Measurements from ENCODE around the gene MME.

DNA sequence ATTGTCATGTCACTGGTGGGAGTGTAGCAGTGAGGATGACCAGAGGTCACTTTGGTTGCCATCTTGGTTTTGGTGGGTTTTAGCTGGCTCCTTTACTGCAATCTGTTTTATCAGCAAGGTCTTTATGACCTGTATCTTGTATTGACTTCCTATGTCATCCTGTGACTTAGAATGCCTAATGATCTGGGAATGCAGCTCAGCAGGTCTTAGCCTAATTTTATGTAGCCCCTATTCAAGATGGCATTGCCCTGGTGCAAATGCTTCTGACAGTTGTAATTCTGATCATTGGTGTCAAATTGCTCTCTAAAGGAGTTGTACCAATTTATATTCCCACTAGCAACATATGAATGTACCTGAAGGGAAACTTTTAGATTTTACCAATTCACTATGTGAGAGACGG is 139.0 kb downstream of the MME start:
- TF ChIP-seq POLR2AphosphoS5 (IDR thresholded peaks at IDR 0.05; ENCODE audit: low read length) (no peak), WRNIP1 (IDR thresholded peaks at IDR 0.05; ENCODE audit: borderline replicate concordance, low read depth, low read length) (no peak), ETV6 (conservative IDR thresholded peaks at IDR 0.05 in 1 of 2, IDR thresholded peaks at IDR 0.05 in 1 of 2; ENCODE audit: borderline replicate concordance in 1 of 2, low read depth in 1 of 2) (no peak), ZNF274 (IDR thresholded peaks at IDR 0.05; ENCODE audit: insufficient read depth, insufficient read length) (no peak), CHD4 (IDR thresholded peaks at IDR 0.05) (no peak), EP300 (IDR thresholded peaks at IDR 0.05; ENCODE audit: borderline replicate concordance in 1 of 2, control insufficient read depth in 1 of 2, low read depth in 2 of 2, low read length in 2 of 2) (no peak), RELA (IDR thresholded peaks at IDR 0.05; ENCODE audit: borderline replicate concordance, partially characterized antibody) (no peak), EED (IDR thresholded peaks at IDR 0.05; ENCODE audit: low read depth) (no peak), TAF1 (IDR thresholded peaks at IDR 0.05; ENCODE audit: borderline replicate concordance, low read depth, low read length) (no peak)
- TF ChIP-seq, protein P1, sequence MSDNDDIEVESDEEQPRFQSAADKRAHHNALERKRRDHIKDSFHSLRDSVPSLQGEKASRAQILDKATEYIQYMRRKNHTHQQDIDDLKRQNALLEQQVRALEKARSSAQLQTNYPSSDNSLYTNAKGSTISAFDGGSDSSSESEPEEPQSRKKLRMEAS (IDR thresholded peaks at IDR 0.05; ENCODE audit: low read depth, low read length) = no peak
- TF ChIP-seq, protein P2, sequence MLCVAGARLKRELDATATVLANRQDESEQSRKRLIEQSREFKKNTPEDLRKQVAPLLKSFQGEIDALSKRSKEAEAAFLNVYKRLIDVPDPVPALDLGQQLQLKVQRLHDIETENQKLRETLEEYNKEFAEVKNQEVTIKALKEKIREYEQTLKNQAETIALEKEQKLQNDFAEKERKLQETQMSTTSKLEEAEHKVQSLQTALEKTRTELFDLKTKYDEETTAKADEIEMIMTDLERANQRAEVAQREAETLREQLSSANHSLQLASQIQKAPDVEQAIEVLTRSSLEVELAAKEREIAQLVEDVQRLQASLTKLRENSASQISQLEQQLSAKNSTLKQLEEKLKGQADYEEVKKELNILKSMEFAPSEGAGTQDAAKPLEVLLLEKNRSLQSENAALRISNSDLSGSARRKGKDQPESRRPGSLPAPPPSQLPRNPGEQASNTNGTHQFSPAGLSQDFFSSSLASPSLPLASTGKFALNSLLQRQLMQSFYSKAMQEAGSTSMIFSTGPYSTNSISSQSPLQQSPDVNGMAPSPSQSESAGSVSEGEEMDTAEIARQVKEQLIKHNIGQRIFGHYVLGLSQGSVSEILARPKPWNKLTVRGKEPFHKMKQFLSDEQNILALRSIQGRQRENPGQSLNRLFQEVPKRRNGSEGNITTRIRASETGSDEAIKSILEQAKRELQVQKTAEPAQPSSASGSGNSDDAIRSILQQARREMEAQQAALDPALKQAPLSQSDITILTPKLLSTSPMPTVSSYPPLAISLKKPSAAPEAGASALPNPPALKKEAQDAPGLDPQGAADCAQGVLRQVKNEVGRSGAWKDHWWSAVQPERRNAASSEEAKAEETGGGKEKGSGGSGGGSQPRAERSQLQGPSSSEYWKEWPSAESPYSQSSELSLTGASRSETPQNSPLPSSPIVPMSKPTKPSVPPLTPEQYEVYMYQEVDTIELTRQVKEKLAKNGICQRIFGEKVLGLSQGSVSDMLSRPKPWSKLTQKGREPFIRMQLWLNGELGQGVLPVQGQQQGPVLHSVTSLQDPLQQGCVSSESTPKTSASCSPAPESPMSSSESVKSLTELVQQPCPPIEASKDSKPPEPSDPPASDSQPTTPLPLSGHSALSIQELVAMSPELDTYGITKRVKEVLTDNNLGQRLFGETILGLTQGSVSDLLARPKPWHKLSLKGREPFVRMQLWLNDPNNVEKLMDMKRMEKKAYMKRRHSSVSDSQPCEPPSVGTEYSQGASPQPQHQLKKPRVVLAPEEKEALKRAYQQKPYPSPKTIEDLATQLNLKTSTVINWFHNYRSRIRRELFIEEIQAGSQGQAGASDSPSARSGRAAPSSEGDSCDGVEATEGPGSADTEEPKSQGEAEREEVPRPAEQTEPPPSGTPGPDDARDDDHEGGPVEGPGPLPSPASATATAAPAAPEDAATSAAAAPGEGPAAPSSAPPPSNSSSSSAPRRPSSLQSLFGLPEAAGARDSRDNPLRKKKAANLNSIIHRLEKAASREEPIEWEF (IDR thresholded peaks at IDR 0.05; ENCODE audit: insufficient replicate concordance, low read depth, low read length) = no peak
- TF ChIP-seq, protein P3, sequence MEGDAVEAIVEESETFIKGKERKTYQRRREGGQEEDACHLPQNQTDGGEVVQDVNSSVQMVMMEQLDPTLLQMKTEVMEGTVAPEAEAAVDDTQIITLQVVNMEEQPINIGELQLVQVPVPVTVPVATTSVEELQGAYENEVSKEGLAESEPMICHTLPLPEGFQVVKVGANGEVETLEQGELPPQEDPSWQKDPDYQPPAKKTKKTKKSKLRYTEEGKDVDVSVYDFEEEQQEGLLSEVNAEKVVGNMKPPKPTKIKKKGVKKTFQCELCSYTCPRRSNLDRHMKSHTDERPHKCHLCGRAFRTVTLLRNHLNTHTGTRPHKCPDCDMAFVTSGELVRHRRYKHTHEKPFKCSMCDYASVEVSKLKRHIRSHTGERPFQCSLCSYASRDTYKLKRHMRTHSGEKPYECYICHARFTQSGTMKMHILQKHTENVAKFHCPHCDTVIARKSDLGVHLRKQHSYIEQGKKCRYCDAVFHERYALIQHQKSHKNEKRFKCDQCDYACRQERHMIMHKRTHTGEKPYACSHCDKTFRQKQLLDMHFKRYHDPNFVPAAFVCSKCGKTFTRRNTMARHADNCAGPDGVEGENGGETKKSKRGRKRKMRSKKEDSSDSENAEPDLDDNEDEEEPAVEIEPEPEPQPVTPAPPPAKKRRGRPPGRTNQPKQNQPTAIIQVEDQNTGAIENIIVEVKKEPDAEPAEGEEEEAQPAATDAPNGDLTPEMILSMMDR (IDR thresholded peaks at IDR 0.05 in 2 of 3, conservative IDR thresholded peaks at IDR 0.05 in 1 of 3; ENCODE audit: control insufficient read depth in 2 of 3, extremely low read depth in 1 of 3, insufficient read depth in 1 of 3, low read depth in 3 of 3, low read length in 3 of 3) = no peak
- TF ChIP-seq, protein P4, sequence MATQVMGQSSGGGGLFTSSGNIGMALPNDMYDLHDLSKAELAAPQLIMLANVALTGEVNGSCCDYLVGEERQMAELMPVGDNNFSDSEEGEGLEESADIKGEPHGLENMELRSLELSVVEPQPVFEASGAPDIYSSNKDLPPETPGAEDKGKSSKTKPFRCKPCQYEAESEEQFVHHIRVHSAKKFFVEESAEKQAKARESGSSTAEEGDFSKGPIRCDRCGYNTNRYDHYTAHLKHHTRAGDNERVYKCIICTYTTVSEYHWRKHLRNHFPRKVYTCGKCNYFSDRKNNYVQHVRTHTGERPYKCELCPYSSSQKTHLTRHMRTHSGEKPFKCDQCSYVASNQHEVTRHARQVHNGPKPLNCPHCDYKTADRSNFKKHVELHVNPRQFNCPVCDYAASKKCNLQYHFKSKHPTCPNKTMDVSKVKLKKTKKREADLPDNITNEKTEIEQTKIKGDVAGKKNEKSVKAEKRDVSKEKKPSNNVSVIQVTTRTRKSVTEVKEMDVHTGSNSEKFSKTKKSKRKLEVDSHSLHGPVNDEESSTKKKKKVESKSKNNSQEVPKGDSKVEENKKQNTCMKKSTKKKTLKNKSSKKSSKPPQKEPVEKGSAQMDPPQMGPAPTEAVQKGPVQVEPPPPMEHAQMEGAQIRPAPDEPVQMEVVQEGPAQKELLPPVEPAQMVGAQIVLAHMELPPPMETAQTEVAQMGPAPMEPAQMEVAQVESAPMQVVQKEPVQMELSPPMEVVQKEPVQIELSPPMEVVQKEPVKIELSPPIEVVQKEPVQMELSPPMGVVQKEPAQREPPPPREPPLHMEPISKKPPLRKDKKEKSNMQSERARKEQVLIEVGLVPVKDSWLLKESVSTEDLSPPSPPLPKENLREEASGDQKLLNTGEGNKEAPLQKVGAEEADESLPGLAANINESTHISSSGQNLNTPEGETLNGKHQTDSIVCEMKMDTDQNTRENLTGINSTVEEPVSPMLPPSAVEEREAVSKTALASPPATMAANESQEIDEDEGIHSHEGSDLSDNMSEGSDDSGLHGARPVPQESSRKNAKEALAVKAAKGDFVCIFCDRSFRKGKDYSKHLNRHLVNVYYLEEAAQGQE (IDR thresholded peaks at IDR 0.05; ENCODE audit: low read depth, low read length) = no peak

All from GM12878 (cell line).